ENCODE results near the gene TNP1. TPM values are rescaled to one million over a fixed set of nuclear protein-coding genes. Genes with fewer than 3 reads are reported as not detected.
A peak's percentile ranks its signal among the peaks of the same experiment; 100 is the strongest.

Gene TNP1
- total RNA-seq, 1 experiment from 2014 or later: not detected

- no peak overlapping the region for H2BK20ac ChIP-seq (ENCODE audit: low read depth, low read length, poor library complexity, severe bottlenecking)
- no peak overlapping the region for H2BK120ac ChIP-seq (ENCODE audit: low read depth, low read length, poor library complexity, severe bottlenecking)
- no peak overlapping the region for H3K9ac ChIP-seq (ENCODE audit: extremely low read depth, insufficient read length, low read length)
- no peak overlapping the region for H3K14ac ChIP-seq (ENCODE audit: insufficient read depth, low read length)
- no peaks in the 10 kb centered on the region for H3K27me3 ChIP-seq (ENCODE audit: insufficient read depth, low read length)
- no peak overlapping the region for H3K23ac ChIP-seq (ENCODE audit: insufficient read length, low read depth, low read length)
- no peaks in the 10 kb centered on the region for H4K20me1 ChIP-seq (ENCODE audit: control insufficient read depth, insufficient read depth, insufficient read length)
- Mint-ChIP-seq H3K4me1 (no peaks in the 10 kb centered on the region), H3K36me3 (ENCODE audit: insufficient read depth in 1 of 3, low read depth in 3 of 3) (no peaks in the 10 kb centered on the region), H3K27ac (no peak overlapping the region), H3K27me3 (ENCODE audit: low read depth) (peaks cover 6% of the 10 kb centered on the region), H3K4me3 (no peak overlapping the region), H3K9me3 (no peaks in the 10 kb centered on the region)
- no peak overlapping the region for H4K8ac ChIP-seq (replicated peaks; ENCODE audit: insufficient read length, low read depth, low read length)
- no peaks in the 10 kb centered on the region for H3K79me1 ChIP-seq (ENCODE audit: insufficient read depth, low read depth, low read length, poor library complexity, severe bottlenecking)
- no peaks in the 10 kb centered on the region for H3K79me2 ChIP-seq (ENCODE audit: insufficient read depth, low read length)
- H3K4ac ChIP-seq (ENCODE audit: low read depth, low read length): no peak overlapping the region
- no peak overlapping the region for H4K5ac ChIP-seq (ENCODE audit: insufficient read length, low read depth, low read length)
- H2BK15ac ChIP-seq (ENCODE audit: low read depth, low read length): no peak overlapping the region
- no peak overlapping the region for H3K4me2 ChIP-seq (ENCODE audit: insufficient read depth, insufficient read length, low read length)
- no peaks in the 10 kb centered on the region for H3K9me3 ChIP-seq (ENCODE audit: control insufficient read depth, low read depth, low read length)
- no peak overlapping the region for H4K91ac ChIP-seq (ENCODE audit: insufficient read length, low read depth, low read length)
- no peak for DNase-seq
- no peak overlapping the region for H2AK5ac ChIP-seq (ENCODE audit: insufficient read length, low read length)
- H2AFZ ChIP-seq (ENCODE audit: low read length): no peak overlapping the region
- H3T11ph ChIP-seq (ENCODE audit: low read length): no peak overlapping the region
- H2BK12ac ChIP-seq (ENCODE audit: insufficient read length, low read depth, low read length): no peak overlapping the region
- TF ChIP-seq CTCF (conservative IDR thresholded peaks at IDR 0.05): peak; percentile 45; the same call in 2 of the 3 replicates
- H3K27ac ChIP-seq (ENCODE audit: insufficient read length, low read depth, low read length): no peak overlapping the region
- no peaks in the 10 kb centered on the region for H3K4me1 ChIP-seq (ENCODE audit: insufficient read depth, low read length)
- no peak overlapping the region for H3K18ac ChIP-seq (ENCODE audit: insufficient read length, low read depth, low read length)
- WGBS (ENCODE audit: extremely low coverage, insufficient read length, low lambda C conversion rate): no CpG with 5 or more reads among the region's 3 CpGs
- no peak overlapping the region for H3K56ac ChIP-seq (ENCODE audit: insufficient read length, low read depth, low read length)
- H2BK5ac ChIP-seq (ENCODE audit: insufficient read length, low read length): no peak overlapping the region
- H3K23me2 ChIP-seq (ENCODE audit: insufficient read length, low read depth, low read length, poor library complexity, severe bottlenecking): no peaks in the 10 kb centered on the region
Measured at GRCh38 chr2:216877085-216877484, 17.2 kb upstream of the TNP1 start.

Data from H9 (cell line).